Cortex of kidney (tissue), 1 donor: ENCODE results near the gene IGSF10.

ENCODE experiments used
- DNase-seq: peaks from one replicate; lab custom pipeline; 2025; lab: John Stamatoyannopoulos, UW

Gene IGSF10

GRCh38 chr3:151419806-151420205, 41.1 kb downstream of the IGSF10 start:
- DNase-seq: no peak

GRCh38 chr3:151415289-151415688, 45.6 kb downstream of the IGSF10 start:
- no peak for DNase-seq

GRCh38 chr3:151412989-151413388, 47.9 kb downstream of the IGSF10 start:
- no peak for DNase-seq
